ENCODE results near the gene SAP30BP. TPM values are rescaled to one million over a fixed set of nuclear protein-coding genes. Genes with fewer than 3 reads are reported as not detected.

The SAP30BP gene
- total and polyA plus RNA-seq, 4 donors = 20.9 to 33.4 (median 30.2) TPM

DNA sequence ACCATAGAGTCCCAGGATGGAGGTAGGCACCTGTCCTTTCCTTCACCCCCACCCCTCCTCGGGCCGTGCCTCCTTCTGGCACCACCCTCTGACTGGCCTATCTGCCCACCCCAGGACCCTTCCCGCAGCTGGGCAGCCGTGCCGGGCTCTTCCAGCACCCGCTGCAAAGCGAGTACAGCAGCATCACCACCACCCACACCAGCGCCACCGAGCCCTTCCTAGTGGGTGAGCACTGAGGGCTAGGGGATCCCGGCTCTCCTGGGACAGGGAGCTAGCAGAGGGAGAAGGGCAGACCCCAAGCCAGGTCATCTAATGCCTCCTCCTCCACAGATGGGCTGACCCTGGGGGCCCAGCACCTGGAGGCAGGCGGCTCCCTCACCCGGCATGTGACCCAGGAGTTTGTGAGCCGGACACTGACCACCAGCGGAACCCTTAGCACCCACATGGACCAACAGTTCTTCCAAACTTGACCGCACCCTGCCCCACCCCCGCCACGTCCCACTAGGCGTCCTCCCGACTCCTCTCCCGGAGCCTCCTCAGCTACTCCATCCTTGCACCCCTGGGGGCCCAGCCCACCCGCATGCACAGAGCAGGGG lies 90.0 kb downstream of the SAP30BP start:
- TF ChIP-seq ATF3 (IDR thresholded peaks at IDR 0.05) = no peak
- TF ChIP-seq, protein P1, sequence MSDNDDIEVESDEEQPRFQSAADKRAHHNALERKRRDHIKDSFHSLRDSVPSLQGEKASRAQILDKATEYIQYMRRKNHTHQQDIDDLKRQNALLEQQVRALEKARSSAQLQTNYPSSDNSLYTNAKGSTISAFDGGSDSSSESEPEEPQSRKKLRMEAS (IDR thresholded peaks at IDR 0.05) = no peak
- TF ChIP-seq RXRA (IDR thresholded peaks at IDR 0.05) = no peak
- TF ChIP-seq FOXA2 (IDR thresholded peaks at IDR 0.05) = no peak
- no peak for TF ChIP-seq CTCF (IDR thresholded peaks at IDR 0.05; ENCODE audit: low read depth, low read length, missing input control)
- TF ChIP-seq FOXA1 (IDR thresholded peaks at IDR 0.05) = no peak
- TF ChIP-seq RAD21 (IDR thresholded peaks at IDR 0.05) = no peak
- TF ChIP-seq HNF4A (conservative IDR thresholded peaks at IDR 0.05) = no peak
- TF ChIP-seq, protein P2, sequence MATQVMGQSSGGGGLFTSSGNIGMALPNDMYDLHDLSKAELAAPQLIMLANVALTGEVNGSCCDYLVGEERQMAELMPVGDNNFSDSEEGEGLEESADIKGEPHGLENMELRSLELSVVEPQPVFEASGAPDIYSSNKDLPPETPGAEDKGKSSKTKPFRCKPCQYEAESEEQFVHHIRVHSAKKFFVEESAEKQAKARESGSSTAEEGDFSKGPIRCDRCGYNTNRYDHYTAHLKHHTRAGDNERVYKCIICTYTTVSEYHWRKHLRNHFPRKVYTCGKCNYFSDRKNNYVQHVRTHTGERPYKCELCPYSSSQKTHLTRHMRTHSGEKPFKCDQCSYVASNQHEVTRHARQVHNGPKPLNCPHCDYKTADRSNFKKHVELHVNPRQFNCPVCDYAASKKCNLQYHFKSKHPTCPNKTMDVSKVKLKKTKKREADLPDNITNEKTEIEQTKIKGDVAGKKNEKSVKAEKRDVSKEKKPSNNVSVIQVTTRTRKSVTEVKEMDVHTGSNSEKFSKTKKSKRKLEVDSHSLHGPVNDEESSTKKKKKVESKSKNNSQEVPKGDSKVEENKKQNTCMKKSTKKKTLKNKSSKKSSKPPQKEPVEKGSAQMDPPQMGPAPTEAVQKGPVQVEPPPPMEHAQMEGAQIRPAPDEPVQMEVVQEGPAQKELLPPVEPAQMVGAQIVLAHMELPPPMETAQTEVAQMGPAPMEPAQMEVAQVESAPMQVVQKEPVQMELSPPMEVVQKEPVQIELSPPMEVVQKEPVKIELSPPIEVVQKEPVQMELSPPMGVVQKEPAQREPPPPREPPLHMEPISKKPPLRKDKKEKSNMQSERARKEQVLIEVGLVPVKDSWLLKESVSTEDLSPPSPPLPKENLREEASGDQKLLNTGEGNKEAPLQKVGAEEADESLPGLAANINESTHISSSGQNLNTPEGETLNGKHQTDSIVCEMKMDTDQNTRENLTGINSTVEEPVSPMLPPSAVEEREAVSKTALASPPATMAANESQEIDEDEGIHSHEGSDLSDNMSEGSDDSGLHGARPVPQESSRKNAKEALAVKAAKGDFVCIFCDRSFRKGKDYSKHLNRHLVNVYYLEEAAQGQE (IDR thresholded peaks at IDR 0.05) = no peak
- no peak for TF ChIP-seq YY1 (IDR thresholded peaks at IDR 0.05)
- DNase-seq (ENCODE audit: low spot score) = no peak
- no peaks in the 10 kb centered on the region for H3K9me3 ChIP-seq (ENCODE audit: control insufficient read depth in 4 of 4, low read length in 3 of 4)
- H3K9ac ChIP-seq (ENCODE audit: low read depth in 1 of 2, low read length in 2 of 2) = no peak overlapping the region
- H3K4me1 ChIP-seq (ENCODE audit: control insufficient read depth in 4 of 4, insufficient read depth in 4 of 4, low read length in 3 of 4) = peaks cover 8 to 33% (median 18%) of the 10 kb centered on the region in 4 donors
- 96% methylated on average over 21 of the region's 21 CpGs for WGBS
- no peaks in the 10 kb centered on the region for H3K27me3 ChIP-seq (ENCODE audit: control insufficient read depth in 4 of 4, insufficient read depth in 4 of 4, low read length in 3 of 4)
- no peak overlapping the region for H3K4me3 ChIP-seq (ENCODE audit: low read depth in 1 of 3, low read length in 3 of 3)
- H3K27ac ChIP-seq (ENCODE audit: low read depth in 1 of 2, low read length in 2 of 2) = no peak overlapping the region
- peaks cover 0 to 15% (median 2%) of the 10 kb centered on the region in 4 donors for H3K36me3 ChIP-seq (ENCODE audit: control insufficient read depth in 4 of 4, insufficient read depth in 3 of 4, low read depth in 1 of 4, low read length in 3 of 4)

Other genes starting within 250 kb of the SAP30BP start
- gene TMEM94, start 210.7 kb upstream of the SAP30BP start, total RNA-seq = 10 to 100 TPM; 19.2 to 31.0 TPM
- gene TMEM94, start 210.7 kb upstream of the SAP30BP start, polyA plus RNA-seq = 10 to 100 TPM; 15.6 to 20.9 TPM
- gene CASKIN2, start 151.8 kb upstream of the SAP30BP start, total RNA-seq = 10 to 100 TPM in 1 of 2 donors, 1 to 10 TPM in 1; 5.9 to 11.4 TPM
- gene CASKIN2, start 151.8 kb upstream of the SAP30BP start, polyA plus RNA-seq = 10 to 100 TPM in 1 of 2 donors, 1 to 10 TPM in 1; 2.3 to 12.1 TPM
- 10 to 100 TPM; 10.8 to 15.1 TPM for gene TSEN54, start 150.8 kb upstream of the SAP30BP start, total RNA-seq
- 10 to 100 TPM in 1 of 2 donors, 1 to 10 TPM in 1; 9.1 to 13.9 TPM for gene TSEN54, start 150.8 kb upstream of the SAP30BP start, polyA plus RNA-seq
- 10 to 100 TPM; 23.2 to 69.6 TPM for gene LLGL2, start 141.6 kb upstream of the SAP30BP start, total RNA-seq
- gene LLGL2, start 141.6 kb upstream of the SAP30BP start, polyA plus RNA-seq = 10 to 100 TPM; 34.9 to 42.1 TPM
- 10 to 100 TPM; 21.2 to 34.4 TPM for gene MYO15B, start 79.5 kb upstream of the SAP30BP start, total RNA-seq
- gene MYO15B, start 79.5 kb upstream of the SAP30BP start, polyA plus RNA-seq = 10 to 100 TPM; 13.3 to 14.8 TPM
- gene SMIM5, start 33.9 kb upstream of the SAP30BP start, total RNA-seq = 10 to 100 TPM in 1 of 2 donors, under 1 TPM in 1; 0.25 to 54.9 TPM
- gene SMIM5, start 33.9 kb upstream of the SAP30BP start, polyA plus RNA-seq = under 1 TPM; 0.10 TPM
- 10 to 100 TPM; 12.1 to 15.1 TPM for gene RECQL5, start 184 bp upstream of the SAP30BP start, total RNA-seq
- 10 to 100 TPM in 1 of 2 donors, 1 to 10 TPM in 1; 8.3 to 10.9 TPM for gene RECQL5, start 184 bp upstream of the SAP30BP start, polyA plus RNA-seq
- 1 to 10 TPM in 1 of 2 donors, under 1 TPM in 1; 0.42 to 1.2 TPM for gene ITGB4, start 54.1 kb downstream of the SAP30BP start, total RNA-seq
- gene ITGB4, start 54.1 kb downstream of the SAP30BP start, polyA plus RNA-seq = 1 to 10 TPM; 1.3 to 1.4 TPM
- 100 to 1,000 TPM in 1 of 2 donors, 10 to 100 TPM in 1; 80.3 to 111 TPM for gene GALK1, start 97.9 kb downstream of the SAP30BP start, total RNA-seq
- 100 to 1,000 TPM in 1 of 2 donors, 10 to 100 TPM in 1; 59.0 to 230 TPM for gene GALK1, start 97.9 kb downstream of the SAP30BP start, polyA plus RNA-seq
- gene UNK, start 117.5 kb downstream of the SAP30BP start, total RNA-seq = 10 to 100 TPM; 11.5 to 16.4 TPM
- gene UNK, start 117.5 kb downstream of the SAP30BP start, polyA plus RNA-seq = 1 to 10 TPM; 4.0 to 6.4 TPM
- 10 to 100 TPM; 10.3 to 22.9 TPM for gene UNC13D, start 177.1 kb downstream of the SAP30BP start, total RNA-seq
- gene UNC13D, start 177.1 kb downstream of the SAP30BP start, polyA plus RNA-seq = 1 to 10 TPM; 2.1 to 4.9 TPM
- gene WBP2, start 188.0 kb downstream of the SAP30BP start, total RNA-seq = 10 to 100 TPM; 29.0 to 32.5 TPM
- gene WBP2, start 188.0 kb downstream of the SAP30BP start, polyA plus RNA-seq = 10 to 100 TPM; 70.7 to 99.4 TPM
- gene TRIM47, start 211.2 kb downstream of the SAP30BP start, total RNA-seq = 10 to 100 TPM in 1 of 2 donors, 1 to 10 TPM in 1; 6.9 to 15.4 TPM
- 10 to 100 TPM; 12.2 to 18.5 TPM for gene TRIM47, start 211.2 kb downstream of the SAP30BP start, polyA plus RNA-seq
- gene TRIM65, start 229.6 kb downstream of the SAP30BP start, total RNA-seq = 1 to 10 TPM; 7.7 to 8.6 TPM
- 1 to 10 TPM; 1.5 to 5.3 TPM for gene TRIM65, start 229.6 kb downstream of the SAP30BP start, polyA plus RNA-seq
- gene MRPL38, start 237.5 kb downstream of the SAP30BP start, total RNA-seq = 10 to 100 TPM; 23.0 to 43.9 TPM
- gene MRPL38, start 237.5 kb downstream of the SAP30BP start, polyA plus RNA-seq = 10 to 100 TPM; 57.1 to 63.9 TPM